Measurements from ENCODE around the gene CYP39A1. TPM values are rescaled to one million over a fixed set of nuclear protein-coding genes. Genes with fewer than 3 reads are reported as not detected.

CYP39A1 gene
- total RNA-seq, 1 donor from 2014 or later: 5.9 TPM

DNA sequence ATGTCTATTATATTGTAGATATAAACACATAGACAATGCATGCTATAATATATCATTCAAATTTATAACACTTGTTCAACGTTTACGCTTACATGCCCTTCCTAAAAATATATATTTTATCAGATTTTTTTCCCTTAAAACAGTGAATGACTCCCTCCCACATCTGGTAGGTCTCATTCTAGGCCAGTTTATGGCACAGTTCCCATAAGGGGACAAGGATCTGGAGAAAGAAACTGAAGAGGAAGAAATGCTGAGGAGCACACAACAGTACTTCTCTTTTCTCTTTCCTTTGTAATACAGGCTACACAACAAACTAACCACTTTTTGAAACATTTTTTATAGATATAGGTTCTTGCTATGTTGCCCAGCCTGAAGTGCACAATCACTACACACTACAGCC, 112.8 kb downstream of the CYP39A1 start:
- intact Hi-C loops (cut with DNase I): no loop called here
- DNase-seq (ENCODE audit: low spot score): no peak

DNA sequence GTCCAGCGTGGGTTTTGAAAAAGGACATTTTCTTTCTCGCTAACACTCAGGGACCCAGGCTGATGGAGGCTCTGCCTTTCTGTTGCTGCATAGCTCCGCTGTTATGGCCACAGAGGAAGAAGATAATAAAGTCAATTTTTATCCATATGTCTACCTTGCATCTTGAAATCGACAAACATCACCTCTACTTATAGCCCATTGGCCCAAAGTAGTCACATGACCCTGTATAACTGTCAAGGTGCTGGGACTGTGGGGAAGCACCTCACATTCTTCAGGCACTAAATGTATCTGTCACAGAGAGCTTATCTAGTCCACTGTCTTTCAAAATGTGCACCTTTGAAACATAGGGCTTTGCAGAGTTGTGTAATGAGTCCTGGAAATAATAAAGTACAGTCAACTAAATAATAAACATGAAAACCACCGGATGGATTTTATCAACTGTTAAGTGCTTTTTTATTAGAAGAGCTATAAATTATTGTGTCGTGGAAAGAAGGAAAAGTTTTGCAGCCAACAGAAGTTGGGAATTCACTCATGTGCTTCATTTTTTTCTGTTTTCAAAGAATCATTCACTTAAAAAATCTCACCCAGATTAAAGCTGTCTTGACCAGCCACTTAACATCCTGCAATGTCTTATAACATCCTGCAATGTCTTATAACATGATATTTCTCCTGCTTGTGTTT, 113.7 kb downstream of the CYP39A1 start:
- intact Hi-C loops (cut with DNase I): no loop called here
- DNase-seq (ENCODE audit: low spot score): no peak

DNA sequence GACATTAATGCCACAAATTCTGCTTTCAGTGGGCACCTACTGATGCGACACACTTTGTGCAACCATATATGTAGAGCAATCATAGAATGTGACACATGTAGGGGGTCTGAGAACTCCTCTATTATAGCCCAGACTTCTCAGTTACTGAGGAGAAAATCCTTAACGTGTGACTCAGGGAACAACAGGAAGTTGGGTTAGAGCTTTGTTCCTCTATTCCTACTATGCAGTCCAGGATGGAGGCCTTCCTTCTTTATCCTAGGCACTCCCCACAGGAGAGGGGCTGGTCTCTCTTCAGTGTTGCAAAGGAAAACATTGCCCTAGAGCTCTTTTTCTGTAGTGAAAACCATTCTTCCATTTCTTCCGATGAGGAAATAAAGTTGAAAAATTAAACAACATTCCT, 121.7 kb downstream of the CYP39A1 start:
- DNase-seq (ENCODE audit: low spot score): no peak
- intact Hi-C loops (cut with DNase I): no loop called here

DNA sequence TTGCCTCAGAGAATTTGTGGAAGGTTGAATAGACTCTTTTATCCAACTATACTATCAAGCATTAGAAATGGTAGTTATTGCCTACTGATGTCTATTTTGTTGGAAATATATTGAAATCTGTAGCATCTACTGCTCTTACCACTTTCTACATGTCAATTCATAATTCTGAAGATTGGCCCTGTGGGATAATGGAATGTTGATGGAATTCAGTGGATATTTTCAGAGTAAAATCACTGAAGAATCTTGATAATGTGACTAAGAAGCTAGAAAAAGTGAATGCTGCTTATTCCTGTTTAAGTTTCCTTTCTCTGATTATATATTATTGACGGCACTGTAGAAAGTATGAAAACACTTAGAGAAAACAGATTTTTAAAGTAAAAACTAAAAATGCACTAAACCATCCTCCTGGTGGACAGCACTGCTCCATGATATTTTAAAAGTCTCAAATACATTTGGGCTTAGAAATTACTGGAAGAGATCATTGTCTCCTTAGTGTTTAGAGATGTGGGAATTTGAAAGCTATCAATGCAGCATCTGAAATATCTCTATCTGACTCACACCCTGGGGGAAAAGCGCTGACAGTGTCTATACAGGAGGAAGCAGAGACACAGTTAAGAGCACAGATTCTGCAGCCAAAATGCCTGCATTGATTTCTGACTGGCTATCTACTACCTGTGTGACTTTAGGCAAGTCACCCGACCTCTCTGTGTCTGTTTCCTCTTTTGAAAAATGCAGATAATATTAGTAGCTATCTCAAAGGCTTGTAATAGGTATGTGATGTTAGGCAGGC, 123.5 kb downstream of the CYP39A1 start:
- no peak for DNase-seq (ENCODE audit: low spot score)
- intact Hi-C loops (cut with DNase I): no loop called here

DNA sequence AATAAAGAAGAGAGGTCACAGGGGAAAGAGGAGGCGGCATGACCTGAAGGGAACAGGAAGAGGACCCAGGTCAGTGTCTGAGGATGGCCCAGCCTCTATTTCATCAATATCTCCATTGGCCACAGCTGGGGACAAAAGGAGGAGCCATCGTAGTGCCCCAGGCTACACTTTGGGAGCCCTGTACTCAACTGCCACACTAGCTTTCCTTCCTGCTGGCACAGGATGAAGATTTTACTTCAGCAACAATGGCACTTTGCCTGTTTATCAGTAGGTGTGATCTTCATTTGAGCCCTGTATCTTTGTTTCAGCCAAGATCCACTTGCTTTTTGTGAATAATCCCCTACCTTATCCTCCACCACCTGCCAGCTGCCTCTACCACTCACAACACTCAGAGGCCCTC, 126.0 kb downstream of the CYP39A1 start:
- intact Hi-C loops (cut with DNase I): no loop called here
- DNase-seq (ENCODE audit: low spot score): no peak

DNA sequence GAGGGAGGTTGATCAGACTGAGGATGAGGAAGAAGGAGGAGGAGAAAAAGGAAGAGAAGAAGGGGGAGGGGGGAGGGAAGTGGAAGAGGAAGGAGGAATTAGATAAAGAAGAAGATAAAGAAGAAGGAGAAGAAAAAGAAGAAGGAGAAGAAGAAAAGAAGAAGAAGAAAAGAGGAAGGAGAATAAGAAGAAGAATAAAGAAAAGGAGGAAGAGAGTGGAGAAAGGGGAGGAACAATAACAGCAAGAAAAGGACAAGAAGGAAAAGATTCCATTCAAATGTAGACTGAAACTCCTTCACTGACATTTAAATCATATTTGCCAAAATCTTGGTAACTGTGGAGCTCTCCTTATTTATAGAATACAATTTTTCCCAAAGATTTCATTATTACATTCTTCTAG, 127.0 kb downstream of the CYP39A1 start:
- DNase-seq (ENCODE audit: low spot score): no peak
- intact Hi-C loops (cut with DNase I): no loop called here

DNA sequence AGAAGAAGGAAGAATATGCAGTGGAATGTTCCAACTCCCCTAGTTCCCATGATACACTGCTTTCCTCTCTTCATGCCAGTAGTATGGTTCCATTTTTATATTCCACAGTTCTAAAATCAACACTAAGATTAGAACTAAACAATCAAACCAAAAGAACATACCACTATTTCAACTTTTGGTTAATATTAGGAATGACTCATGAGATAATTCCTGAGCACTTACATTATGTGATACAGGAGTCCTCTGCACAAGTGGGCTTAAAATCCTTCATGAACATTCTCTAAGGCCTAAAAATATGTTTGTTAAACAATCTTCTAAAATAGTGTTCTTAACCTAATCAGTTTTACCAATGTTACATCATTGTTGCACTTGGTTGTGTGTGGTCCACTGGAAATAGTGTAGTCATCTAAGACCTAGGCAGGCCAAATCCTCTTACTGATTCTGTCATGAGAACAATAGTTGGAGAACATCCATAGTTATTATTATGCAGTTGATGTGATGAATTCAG, 131.1 kb downstream of the CYP39A1 start:
- no peak for DNase-seq (ENCODE audit: low spot score)
- intact Hi-C loops (cut with DNase I): no loop called here

DNA sequence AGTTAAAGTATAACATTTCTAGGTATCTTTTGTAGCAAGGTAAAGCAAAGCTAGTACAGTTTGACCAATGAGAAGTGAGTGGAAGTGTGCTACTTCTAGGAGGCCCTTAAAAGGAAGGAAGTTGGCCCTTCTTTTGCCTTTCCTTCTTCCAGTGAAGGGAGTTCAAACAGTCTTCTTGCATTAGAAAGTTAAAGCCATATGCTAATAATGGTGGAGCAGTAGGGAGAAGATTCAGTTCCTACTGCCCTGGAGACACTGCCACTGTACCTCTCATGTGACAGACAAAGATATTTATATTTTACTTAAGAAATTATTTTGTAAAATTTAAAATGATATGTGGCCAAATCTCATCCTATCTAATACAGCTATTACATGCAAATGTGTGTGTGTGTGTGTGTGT, 135.4 kb downstream of the CYP39A1 start:
- intact Hi-C loops (cut with DNase I): no loop called here
- DNase-seq (ENCODE audit: low spot score): no peak

DNA sequence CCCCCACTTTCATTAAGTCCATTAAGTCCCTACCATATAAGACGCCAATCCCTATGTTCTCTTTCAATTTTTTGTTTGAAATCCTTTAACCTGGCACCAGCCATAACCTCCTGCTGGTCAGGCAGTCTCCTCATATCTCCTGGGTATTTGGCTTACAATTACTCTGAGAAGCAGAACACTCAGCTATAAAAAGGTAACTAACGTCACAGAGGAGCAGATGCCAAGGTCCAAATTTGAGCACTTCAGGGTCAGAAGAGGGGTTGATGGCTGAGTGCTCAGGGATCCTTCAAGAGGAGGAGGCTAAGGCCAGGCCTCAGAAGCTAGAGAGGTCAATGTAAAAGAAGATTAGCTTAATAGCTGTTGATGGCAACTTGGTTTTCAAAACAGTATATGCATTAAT, 139.1 kb downstream of the CYP39A1 start:
- no peak for DNase-seq (ENCODE audit: low spot score)
- intact Hi-C loops (cut with DNase I): no loop called here

DNA sequence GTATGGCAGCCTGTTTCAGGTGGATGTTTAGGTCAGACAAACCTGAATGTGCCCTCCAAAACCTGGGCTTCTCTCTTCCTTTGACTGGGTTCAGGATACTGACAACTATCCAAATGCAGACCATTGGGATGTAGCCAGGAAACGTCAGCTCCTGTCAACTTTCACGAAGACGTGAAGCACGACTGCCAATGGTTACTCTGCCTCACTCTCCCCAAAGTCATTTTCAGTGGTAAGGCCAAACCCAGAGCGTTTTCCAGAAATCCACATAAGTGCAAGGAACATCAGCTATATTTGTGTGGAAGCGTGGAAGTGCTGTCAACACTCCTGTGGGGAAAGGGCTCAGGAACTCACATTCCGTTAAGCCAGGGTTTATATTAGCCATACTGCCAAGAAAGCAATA, 141.3 kb downstream of the CYP39A1 start:
- intact Hi-C loops (cut with DNase I): no loop called here
- DNase-seq (ENCODE audit: low spot score): no peak

DNA sequence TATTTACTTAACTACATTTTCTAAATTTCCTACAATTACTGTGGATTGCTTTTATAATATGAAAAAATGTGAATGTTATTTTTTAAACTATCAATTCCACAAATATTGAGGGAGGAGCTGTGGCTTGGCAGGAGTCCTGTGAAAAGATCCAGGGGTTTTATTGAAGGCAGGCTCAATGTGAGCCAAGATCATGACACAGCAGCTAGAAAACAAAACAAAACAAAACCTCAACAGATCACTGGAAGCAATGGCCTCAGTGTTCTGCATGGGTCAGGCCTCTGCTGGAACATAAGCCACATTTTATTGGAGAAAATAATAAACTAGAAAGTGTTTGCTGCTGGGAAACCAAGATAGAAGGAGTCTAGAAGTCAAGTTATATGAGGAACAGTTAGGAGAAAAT, 142.0 kb downstream of the CYP39A1 start:
- DNase-seq (ENCODE audit: low spot score): no peak
- intact Hi-C loops (cut with DNase I): no loop called here

DNA sequence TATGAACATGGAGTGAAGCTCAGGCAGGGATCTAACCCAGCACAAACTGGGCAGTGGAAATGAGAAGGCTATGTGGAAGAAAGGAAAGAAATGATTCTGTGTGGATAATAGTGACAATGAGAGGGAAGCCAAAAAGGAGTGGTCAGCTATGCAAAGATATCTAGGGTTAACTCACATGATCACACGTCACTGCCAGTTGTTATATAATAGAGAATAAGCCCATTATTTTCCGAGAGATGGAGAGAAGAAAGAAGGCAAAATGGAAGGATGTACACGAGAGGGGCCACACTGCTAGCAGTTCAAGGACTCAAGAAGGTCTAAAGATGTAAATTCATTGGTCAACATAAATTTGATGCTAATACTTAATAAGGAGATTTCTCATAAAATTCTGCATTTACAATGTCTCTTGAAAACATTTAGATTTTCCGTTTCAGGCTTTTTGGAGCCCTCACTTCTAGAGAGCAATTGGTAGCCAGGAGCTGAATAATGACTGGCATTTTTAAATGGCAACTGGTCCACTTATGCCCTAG, 142.6 kb downstream of the CYP39A1 start:
- no peak for DNase-seq (ENCODE audit: low spot score)
- intact Hi-C loops (cut with DNase I): loop anchor here (5.0 kb wide), 1 partner anchor 102 kb away; no protein-coding TSS in a partner anchor

DNA sequence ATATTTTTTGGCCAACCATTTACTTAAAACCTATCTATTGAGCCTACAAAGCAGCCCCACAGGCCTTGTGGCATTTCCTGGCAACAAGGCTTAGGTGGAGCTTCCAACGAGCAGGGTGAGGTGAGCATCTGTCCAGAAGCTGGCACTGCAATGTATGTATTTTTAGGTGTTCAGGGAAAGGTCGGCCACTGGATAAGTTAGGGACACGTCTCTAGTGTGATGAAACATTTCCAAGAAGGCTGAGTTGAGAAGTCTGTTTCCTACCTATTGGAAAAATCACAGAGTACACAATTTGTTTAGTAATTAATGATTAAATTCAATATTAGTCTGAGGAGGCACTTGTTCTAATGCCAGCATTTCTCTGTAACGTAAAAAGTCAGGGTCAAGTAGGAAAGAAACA, 143.6 kb downstream of the CYP39A1 start:
- intact Hi-C loops (cut with DNase I): loop anchor here (5.0 kb wide), 1 partner anchor 103 kb away; no protein-coding TSS in a partner anchor
- DNase-seq (ENCODE audit: low spot score): no peak

DNA sequence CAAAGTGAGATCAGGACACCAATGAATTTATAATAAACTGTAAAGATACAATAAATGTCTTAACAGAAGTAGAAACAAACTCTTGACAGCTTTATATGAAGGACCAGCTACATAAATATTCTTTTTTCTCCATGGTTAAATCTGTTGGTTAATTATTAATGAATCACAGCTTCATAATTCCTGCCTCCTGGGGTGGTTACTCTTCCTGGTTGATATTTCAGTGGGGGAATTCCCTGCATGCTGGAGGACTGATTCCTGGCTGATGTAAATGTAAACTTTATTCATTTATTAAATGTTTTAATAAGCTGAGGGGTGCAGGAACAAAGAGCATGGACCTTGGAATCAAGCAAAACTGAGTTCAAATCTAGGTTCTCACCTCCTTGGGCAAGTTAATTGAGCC, 145.2 kb downstream of the CYP39A1 start:
- intact Hi-C loops (cut with DNase I): loop anchor here (5.0 kb wide), 1 partner anchor 105 kb away; no protein-coding TSS in a partner anchor

DNA sequence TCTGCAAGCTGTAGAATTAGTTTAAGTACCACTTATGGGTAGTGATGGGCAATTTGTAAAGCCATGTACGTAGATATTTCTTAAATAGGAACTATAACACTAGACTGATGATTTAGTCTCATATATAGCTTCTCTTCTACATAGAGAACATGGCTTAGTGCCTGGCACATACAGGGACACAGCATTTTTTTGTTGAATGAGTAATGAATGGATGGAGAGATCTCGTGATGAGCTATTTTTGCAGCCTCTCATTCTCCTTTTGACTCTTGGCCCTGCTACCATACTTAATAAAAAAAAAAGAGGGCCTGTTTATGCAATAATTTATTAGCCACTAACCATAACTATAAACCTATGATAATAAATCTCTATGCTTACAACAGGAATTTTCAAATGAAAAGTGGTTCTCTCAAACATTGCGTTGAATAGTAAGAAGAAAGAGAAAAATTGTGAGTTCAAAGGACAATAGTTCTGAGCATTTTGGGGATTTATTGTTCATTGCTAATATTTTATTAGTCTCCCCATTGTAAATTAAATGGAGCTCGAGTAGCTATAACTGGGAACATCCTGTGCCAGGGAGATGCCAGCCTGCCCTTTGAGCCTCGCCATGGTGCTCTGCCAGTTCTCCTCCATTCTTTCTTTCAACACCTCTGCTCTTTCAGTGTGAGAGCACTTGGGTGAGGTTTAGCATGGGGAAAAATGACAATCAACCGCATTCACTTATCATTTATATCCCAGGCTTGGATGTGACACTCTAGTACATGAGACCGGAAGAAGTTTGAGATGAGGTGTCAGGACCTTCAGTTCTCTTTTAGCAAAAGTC, 146.7 kb downstream of the CYP39A1 start:
- DNase-seq (ENCODE audit: low spot score): no peak
- intact Hi-C loops (cut with DNase I): loop anchor here (5.0 kb wide), 1 partner anchor 106 kb away; no protein-coding TSS in a partner anchor

More for the DNA sequence above, 145.2 kb downstream of the CYP39A1 start:
- DNase-seq (ENCODE audit: low spot score): no peak

DNA sequence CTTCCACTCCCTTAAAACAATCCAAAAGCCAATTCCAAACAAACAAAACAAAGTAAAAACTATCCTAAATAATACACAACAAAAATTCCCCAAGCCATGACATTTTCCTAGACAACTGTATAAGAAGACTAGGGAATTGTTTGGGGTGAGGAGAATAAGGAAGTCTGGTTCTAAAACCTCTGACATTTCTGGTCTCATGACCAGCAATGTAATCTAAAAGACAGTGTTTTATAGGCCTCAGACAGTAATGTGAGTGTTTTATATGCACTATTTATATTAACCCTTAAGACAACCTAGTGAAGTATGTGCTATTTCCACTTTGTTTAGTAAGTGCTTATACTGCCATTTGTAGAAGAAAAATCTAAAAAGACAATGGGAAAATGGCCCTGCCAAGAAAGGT, 148.4 kb downstream of the CYP39A1 start:
- intact Hi-C loops (cut with DNase I): no loop called here

DNA sequence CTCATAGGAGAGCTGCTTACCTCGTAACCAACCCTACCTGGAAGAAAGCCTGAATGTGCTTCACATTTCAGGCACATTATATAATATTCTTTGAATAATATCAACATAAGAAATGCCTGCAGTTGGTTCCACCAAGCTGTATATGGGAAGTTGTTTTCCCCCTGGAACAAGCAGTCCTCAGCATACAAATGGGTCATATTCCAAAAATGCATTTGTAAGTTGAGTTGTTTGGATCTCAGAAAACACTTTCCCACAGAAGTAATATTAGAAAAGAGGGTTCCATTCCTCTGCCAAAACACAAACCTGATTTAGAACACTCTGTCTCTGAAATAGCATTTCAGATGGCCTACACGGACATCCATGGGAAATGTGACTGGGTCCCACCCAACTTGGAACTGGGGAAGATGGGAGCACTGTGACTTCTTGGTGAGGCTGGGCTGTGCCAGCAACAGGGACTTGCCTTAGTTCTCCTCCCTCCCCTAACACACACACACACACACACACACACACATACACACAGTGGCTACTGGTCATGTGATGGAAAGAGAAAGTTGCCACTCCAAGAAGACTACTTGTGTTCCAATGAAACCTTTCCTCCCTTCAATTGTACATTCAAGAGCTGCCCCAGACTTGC, 150.0 kb downstream of the CYP39A1 start:
- intact Hi-C loops (cut with DNase I): no loop called here
- no peak for DNase-seq (ENCODE audit: low spot score)

More for the DNA sequence above, 148.4 kb downstream of the CYP39A1 start:
- no peak for DNase-seq (ENCODE audit: low spot score)

DNA sequence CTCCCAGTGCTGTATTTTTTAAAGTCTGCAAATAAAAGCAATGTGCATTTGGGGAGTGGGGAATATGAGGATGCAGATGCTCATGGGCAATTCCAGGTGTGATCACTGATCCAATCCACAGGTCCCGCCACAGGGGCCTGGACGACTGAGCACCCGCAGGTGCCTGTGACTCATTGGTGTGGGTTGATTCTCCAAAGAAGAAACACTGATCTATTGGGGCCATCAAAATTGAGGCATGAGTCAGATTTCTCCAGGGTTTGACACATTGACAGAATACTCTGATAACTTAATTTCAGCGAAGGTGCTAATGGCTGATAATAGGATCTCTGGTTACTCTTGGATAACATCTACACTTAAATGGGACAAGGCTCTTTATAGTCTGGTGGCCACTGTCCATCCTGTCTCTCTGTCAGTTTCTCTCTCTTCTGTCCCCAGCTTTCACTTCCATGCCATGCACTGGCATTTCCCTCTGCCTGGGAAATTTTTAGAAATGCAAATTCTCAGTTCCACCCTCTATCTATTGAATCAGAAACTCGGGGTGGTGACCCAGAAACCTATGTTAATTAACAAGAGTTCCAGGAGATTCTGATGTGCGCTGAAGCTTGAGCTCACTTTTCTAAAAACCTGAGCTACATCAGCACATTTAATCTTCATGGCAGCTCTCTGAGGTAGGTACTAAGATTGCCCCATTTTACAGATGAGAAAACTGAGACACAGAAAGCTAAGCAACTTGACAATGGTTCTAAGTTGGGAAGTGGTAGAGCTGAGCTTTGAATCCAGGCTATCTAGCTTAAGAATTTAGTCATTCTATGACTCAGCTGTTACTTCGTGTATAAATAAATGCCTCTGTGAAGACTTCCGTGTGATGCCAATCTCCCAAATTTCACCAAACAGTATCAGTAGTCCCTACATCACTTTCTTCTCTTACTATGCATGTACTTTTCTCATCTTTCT, 151.2 kb downstream of the CYP39A1 start:
- DNase-seq (ENCODE audit: low spot score): no peak
- intact Hi-C loops (cut with DNase I): no loop called here

Data from cardiac septum (tissue), 1 donor.